Measurements from ENCODE around the gene DNAH2.

GRCh38 chr17:7831233-7831632 is 113.7 kb downstream of the DNAH2 start:
- TF ChIP-seq POLR2AphosphoS5 (IDR thresholded peaks at IDR 0.05) (no peak), CTCF (IDR thresholded peaks at IDR 0.05) (no peak)

All from prostate gland (tissue), 2 donors.